NCI-H69 (cell line): ENCODE data around the gene SLC43A2.

ENCODE experiments used
- DNase-seq: peaks from one replicate; lab custom pipeline; 2025; lab: John Stamatoyannopoulos, UW

The SLC43A2 gene

GRCh38 chr17:1562176-1562643 lies 66.4 kb downstream of the SLC43A2 start:
- peak; percentile 65 for DNase-seq

GRCh38 chr17:1561420-1562175 lies 67.0 kb downstream of the SLC43A2 start:
- peak; percentile 20 for DNase-seq

GRCh38 chr17:1560858-1561355 lies 67.7 kb downstream of the SLC43A2 start:
- no peak for DNase-seq

GRCh38 chr17:1560101-1560857 lies 68.4 kb downstream of the SLC43A2 start:
- no peak for DNase-seq

- DNase-seq = no peak
These were observed 69.3 kb downstream of the SLC43A2 start for GRCh38 chr17:1559047-1560043.

GRCh38 chr17:1558401-1558800 lies 70.2 kb downstream of the SLC43A2 start:
- no peak for DNase-seq

- DNase-seq = no peak
These were observed 71.1 kb downstream of the SLC43A2 start for GRCh38 chr17:1557355-1558095.

- DNase-seq = no peak
These were observed 72.8 kb downstream of the SLC43A2 start for GRCh38 chr17:1555651-1556471.

GRCh38 chr17:1554751-1555540 lies 73.7 kb downstream of the SLC43A2 start:
- no peak for DNase-seq

GRCh38 chr17:1553354-1554266 lies 75.0 kb downstream of the SLC43A2 start:
- DNase-seq = no peak

GRCh38 chr17:1552932-1553331 lies 75.7 kb downstream of the SLC43A2 start:
- DNase-seq = no peak

GRCh38 chr17:1551741-1552140 lies 76.9 kb downstream of the SLC43A2 start:
- DNase-seq = no peak

GRCh38 chr17:1548032-1548431 lies 80.6 kb downstream of the SLC43A2 start:
- no peak for DNase-seq

GRCh38 chr17:1546292-1546922 lies 82.2 kb downstream of the SLC43A2 start:
- no peak for DNase-seq

- no peak for DNase-seq
These were observed 83.0 kb downstream of the SLC43A2 start for GRCh38 chr17:1545618-1546017.

GRCh38 chr17:1542316-1542715 lies 86.3 kb downstream of the SLC43A2 start:
- no peak for DNase-seq

- no peak for DNase-seq
These were observed 87.2 kb downstream of the SLC43A2 start for GRCh38 chr17:1541367-1541904.

GRCh38 chr17:1539811-1540210 lies 88.8 kb downstream of the SLC43A2 start:
- DNase-seq = no peak
